Islet of Langerhans (tissue), 1 donor: ENCODE results near the gene DENND1A.

Experiments
- FAIRE-seq: peaks from one replicate; lab custom pipeline; 2011; peaks lifted over from hg19 to GRCh38; lab: Jason Lieb, UNC

DENND1A gene

GRCh38 chr9:123863164-123863855, 66.6 kb downstream of the DENND1A start:
- no peak for FAIRE-seq

- FAIRE-seq, result no peak
These were observed 68.2 kb downstream of the DENND1A start for GRCh38 chr9:123861756-123862120.

- no peak for FAIRE-seq
These were observed 68.7 kb downstream of the DENND1A start for GRCh38 chr9:123861086-123861755.

GRCh38 chr9:123860603-123861002, 69.3 kb downstream of the DENND1A start:
- FAIRE-seq, result no peak

GRCh38 chr9:123852403-123852802, 77.5 kb downstream of the DENND1A start:
- FAIRE-seq, result no peak

- FAIRE-seq, result no peak
These were observed 78.1 kb downstream of the DENND1A start for GRCh38 chr9:123851851-123852250.

GRCh38 chr9:123848447-123849085, 81.4 kb downstream of the DENND1A start:
- FAIRE-seq, result no peak

GRCh38 chr9:123846966-123847365, 83.0 kb downstream of the DENND1A start:
- FAIRE-seq, result no peak

GRCh38 chr9:123843703-123844102, 86.2 kb downstream of the DENND1A start:
- no peak for FAIRE-seq

- FAIRE-seq, result no peak
These were observed 94.1 kb downstream of the DENND1A start for GRCh38 chr9:123835821-123836220.

- no peak for FAIRE-seq
These were observed 94.9 kb downstream of the DENND1A start for GRCh38 chr9:123834889-123835562.

GRCh38 chr9:123834218-123834888, 95.6 kb downstream of the DENND1A start:
- no peak for FAIRE-seq

GRCh38 chr9:123832858-123833650, 96.9 kb downstream of the DENND1A start:
- FAIRE-seq, result no peak

- FAIRE-seq, result no peak
These were observed 97.8 kb downstream of the DENND1A start for GRCh38 chr9:123832176-123832575.

- peak; percentile 49 for FAIRE-seq
These were observed 101.5 kb downstream of the DENND1A start for GRCh38 chr9:123828449-123828848.

GRCh38 chr9:123825342-123826060, 104.4 kb downstream of the DENND1A start:
- FAIRE-seq, result no peak

- FAIRE-seq, result no peak
These were observed 106.6 kb downstream of the DENND1A start for GRCh38 chr9:123823194-123823947.

- no peak for FAIRE-seq
These were observed 108.3 kb downstream of the DENND1A start for GRCh38 chr9:123821619-123822018.

GRCh38 chr9:123820139-123820538, 109.8 kb downstream of the DENND1A start:
- FAIRE-seq, result no peak

- no peak for FAIRE-seq
These were observed 113.0 kb downstream of the DENND1A start for GRCh38 chr9:123816817-123817472.
